ENCODE data around the gene TNFRSF25.
"Not testable (repeated sequence)": the region's sequence is repeated elsewhere in the genome, so short reads cannot be mapped to it uniquely, and the experiment has no call there.

GRCh38 chr1:6493834-6494223 is 27.9 kb upstream of the TNFRSF25 start:
- TF ChIP-seq CREM (CRISPR knock-in tag; IDR thresholded peaks at IDR 0.05); CTCF (IDR thresholded peaks at IDR 0.05): not testable (repeated sequence)
